Keratinocyte (primary cell): ENCODE data around the gene C6orf15. TPM values are rescaled to one million over a fixed set of nuclear protein-coding genes. Genes with fewer than 3 reads are reported as not detected.

ENCODE experiments used
- DNase-seq: peaks from one replicate; pipeline ENCODE4 v3.0.0-alpha.2; 2011; ENCODE audit warnings: low read depth, missing footprints, low spot score
- FAIRE-seq: peaks from 2 replicates; lab custom pipeline; 2011; peaks lifted over from hg19 to GRCh38; lab: Jason Lieb, UNC
- H2AFZ ChIP-seq: 2 replicates; pipeline ENCODE4 v1.6.0; 2012; ENCODE audit warnings: low read length, control low read depth, inconsistent platforms; ENCODE audit not compliant: control insufficient read depth
- H3K27ac ChIP-seq: 2 replicates; pipeline ENCODE4 v1.5.1; 2011; ENCODE audit warnings: low read length; ENCODE audit not compliant: control insufficient read depth, insufficient read depth
- H3K27me3 ChIP-seq: 3 replicates; pipeline ENCODE4 v1.6.0; 2011; ENCODE audit warnings: low read length; ENCODE audit not compliant: control insufficient read depth, insufficient read depth; ENCODE audit errors: extremely low read depth
- H3K36me3 ChIP-seq, 2 experiments: 2 replicates in 1 of 2; 3 replicates in 1 of 2; pipeline ENCODE4 v1.5.1; 2011; ENCODE audit warnings: low read length in 2 of 2, mild to moderate bottlenecking in 1 of 2; ENCODE audit not compliant: control insufficient read depth in 2 of 2, insufficient read depth in 2 of 2; ENCODE audit errors: extremely low read depth in 1 of 2
- H3K4me1 ChIP-seq: 3 replicates; pipeline ENCODE4 v1.5.1; 2011; ENCODE audit warnings: low read length; ENCODE audit not compliant: control insufficient read depth, insufficient read depth; ENCODE audit errors: extremely low read depth
- H3K4me2 ChIP-seq: 3 replicates; pipeline ENCODE4 v1.6.0; 2011; ENCODE audit warnings: low read depth, low read length; ENCODE audit not compliant: control insufficient read depth, insufficient read depth; ENCODE audit errors: extremely low read depth
- H3K4me3 ChIP-seq, 3 experiments: fragments of 200-600 bp in 1 of 3; sonication (generic) in 1 of 3; 2 replicates in 2 of 3; 3 replicates in 1 of 3; pipeline ENCODE4 v1.5.1; 2011 to 2016; ENCODE audit warnings: low read length in 3 of 3, mild to moderate bottlenecking in 3 of 3, control low read depth in 2 of 3, inconsistent platforms in 1 of 3, low read depth in 1 of 3, mixed read lengths in 1 of 3, mixed run types in 1 of 3, moderate library complexity in 1 of 3; ENCODE audit not compliant: control insufficient read depth in 2 of 3, insufficient read depth in 2 of 3; ENCODE audit errors: extremely low read depth in 1 of 3
- H3K79me2 ChIP-seq: 2 replicates; pipeline ENCODE4 v1.6.0; 2012; ENCODE audit warnings: low read length; ENCODE audit not compliant: control insufficient read depth, insufficient read depth
- H3K9ac ChIP-seq: 3 replicates; pipeline ENCODE4 v1.6.0; 2011; ENCODE audit warnings: low read length; ENCODE audit not compliant: control insufficient read depth, insufficient read depth; ENCODE audit errors: extremely low read depth
- H3K9me1 ChIP-seq: 3 replicates; pipeline ENCODE4 v1.6.0; 2011; ENCODE audit warnings: low read length; ENCODE audit not compliant: control insufficient read depth, insufficient read depth; ENCODE audit errors: extremely low read depth
- H3K9me3 ChIP-seq: 2 replicates; pipeline ENCODE4 v1.5.1; 2012; ENCODE audit warnings: low read depth, low read length; ENCODE audit not compliant: control insufficient read depth
- H4K20me1 ChIP-seq: 3 replicates; pipeline ENCODE4 v1.6.0; 2011; ENCODE audit warnings: low read length; ENCODE audit not compliant: control insufficient read depth, insufficient read depth; ENCODE audit errors: extremely low read depth
- EZH2 ChIP-seq: IDR thresholded peaks from one replicate; pipeline ENCODE4 v1.6.1; 2012; ENCODE audit warnings: inconsistent platforms, mild to moderate bottlenecking, low read length, moderate library complexity
- dilution Hi-C: fragments of 300-500 bp; cut with MboI; formaldehyde crosslinking; loops from one replicate; pipeline ENCODE4 v1.7.0; 2020; ENCODE audit warnings: low sequenced_read_pairs; ENCODE audit not compliant: extremely low pct_ligation_motif_present
- polyA plus RNA-seq, 5 experiments: library from polyadenylated mRNA; depleted of rRNA in 3 of 5; stranded (reverse) in 3 of 5; stranded (forward) in 1 of 5; unstranded in 1 of 5; fragments of >200 nt; gene quantifications; 1 replicate in 1 of 5; 2 replicates in 3 of 5; 3 replicates in 1 of 5; pipeline versions ENCODE4 v1.2.1 to v1.2.3, GENCODE V29; 2011 to 2012; ENCODE audit warnings: missing spikeins in 2 of 5, low read depth in 1 of 5, low replicate concordance in 1 of 5
- TF ChIP-seq, protein P1 (sequence below), 3 experiments: IDR thresholded peaks in 1 of 3; conservative IDR thresholded peaks in 1 of 3; optimal IDR thresholded peaks in 1 of 3; 2 replicates in 2 of 3; 3 replicates in 1 of 3; pipeline versions ENCODE3 to v1.5.1; 2011; ENCODE audit warnings: low read length in 3 of 3, mild to moderate bottlenecking in 3 of 3, moderate library complexity in 2 of 3, control low read depth in 1 of 3, inconsistent platforms in 1 of 3; ENCODE audit not compliant: insufficient read depth in 2 of 3; ENCODE audit errors: extremely low read depth in 1 of 3

The C6orf15 gene
- polyA plus RNA-seq, 1 donor (not counting 4 experiments of a cell fraction or from before 2014, with no cell fraction given) = 0.08 TPM

DNA sequence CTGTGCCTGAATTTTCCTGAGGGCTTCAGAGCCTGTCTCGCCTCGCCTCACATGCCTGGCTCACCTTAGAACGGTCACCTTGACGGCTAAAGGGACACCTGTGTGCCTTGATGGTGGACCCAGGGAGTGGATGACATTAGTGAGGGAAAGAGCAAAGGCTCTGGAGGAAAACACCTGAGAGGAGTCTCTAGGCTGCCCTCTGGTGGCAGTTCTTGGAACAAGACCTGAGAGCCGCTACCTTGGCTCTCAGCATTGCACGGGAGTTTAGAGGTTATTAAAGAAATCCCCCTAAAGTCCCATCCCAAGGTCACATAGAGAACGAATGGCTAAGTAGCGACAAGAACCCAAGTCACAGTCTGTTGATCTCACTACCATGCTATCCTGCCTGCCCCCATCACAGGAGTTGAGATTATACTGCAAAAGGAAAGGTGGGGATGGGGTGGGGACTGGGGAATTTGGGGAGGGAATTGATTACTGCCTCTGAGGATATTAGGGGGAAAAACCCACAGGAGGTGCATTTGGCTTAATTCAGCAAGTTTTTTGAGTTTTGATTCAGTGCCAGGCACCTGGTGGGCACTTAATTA lies 15.8 kb upstream of the C6orf15 start:
- dilution Hi-C loops = no loop called here
- Histone ChIP-seq H3K27ac (no peak overlapping the region), H3K27me3 (no peaks in the 10 kb centered on the region), H2AFZ (no peak overlapping the region), H3K79me2 (no peaks in the 10 kb centered on the region), H3K9ac (no peak overlapping the region), H4K20me1 (no peaks in the 10 kb centered on the region), H3K36me3 (peaks cover 5 to 8% of the 10 kb centered on the region in 2 experiments), H3K4me3 (no peak overlapping the region), H3K4me1 (peaks cover 24% of the 10 kb centered on the region), H3K9me1 (no peaks in the 10 kb centered on the region), H3K4me2 (no peak overlapping the region), H3K9me3 (no peaks in the 10 kb centered on the region)
- TF ChIP-seq EZH2 = no peak
- TF ChIP-seq, protein P1, sequence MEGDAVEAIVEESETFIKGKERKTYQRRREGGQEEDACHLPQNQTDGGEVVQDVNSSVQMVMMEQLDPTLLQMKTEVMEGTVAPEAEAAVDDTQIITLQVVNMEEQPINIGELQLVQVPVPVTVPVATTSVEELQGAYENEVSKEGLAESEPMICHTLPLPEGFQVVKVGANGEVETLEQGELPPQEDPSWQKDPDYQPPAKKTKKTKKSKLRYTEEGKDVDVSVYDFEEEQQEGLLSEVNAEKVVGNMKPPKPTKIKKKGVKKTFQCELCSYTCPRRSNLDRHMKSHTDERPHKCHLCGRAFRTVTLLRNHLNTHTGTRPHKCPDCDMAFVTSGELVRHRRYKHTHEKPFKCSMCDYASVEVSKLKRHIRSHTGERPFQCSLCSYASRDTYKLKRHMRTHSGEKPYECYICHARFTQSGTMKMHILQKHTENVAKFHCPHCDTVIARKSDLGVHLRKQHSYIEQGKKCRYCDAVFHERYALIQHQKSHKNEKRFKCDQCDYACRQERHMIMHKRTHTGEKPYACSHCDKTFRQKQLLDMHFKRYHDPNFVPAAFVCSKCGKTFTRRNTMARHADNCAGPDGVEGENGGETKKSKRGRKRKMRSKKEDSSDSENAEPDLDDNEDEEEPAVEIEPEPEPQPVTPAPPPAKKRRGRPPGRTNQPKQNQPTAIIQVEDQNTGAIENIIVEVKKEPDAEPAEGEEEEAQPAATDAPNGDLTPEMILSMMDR (optimal IDR thresholded peaks at IDR 0.05 in 1 of 3, IDR thresholded peaks at IDR 0.05 in 1 of 3, conservative IDR thresholded peaks at IDR 0.05 in 1 of 3; ENCODE audit: extremely low read depth in 1 of 3, insufficient read depth in 2 of 3, low read length in 3 of 3) = peak in 2 of 3 experiments; percentile 85 to 89
- no peak for DNase-seq
- peak; percentile 63 for FAIRE-seq

DNA sequence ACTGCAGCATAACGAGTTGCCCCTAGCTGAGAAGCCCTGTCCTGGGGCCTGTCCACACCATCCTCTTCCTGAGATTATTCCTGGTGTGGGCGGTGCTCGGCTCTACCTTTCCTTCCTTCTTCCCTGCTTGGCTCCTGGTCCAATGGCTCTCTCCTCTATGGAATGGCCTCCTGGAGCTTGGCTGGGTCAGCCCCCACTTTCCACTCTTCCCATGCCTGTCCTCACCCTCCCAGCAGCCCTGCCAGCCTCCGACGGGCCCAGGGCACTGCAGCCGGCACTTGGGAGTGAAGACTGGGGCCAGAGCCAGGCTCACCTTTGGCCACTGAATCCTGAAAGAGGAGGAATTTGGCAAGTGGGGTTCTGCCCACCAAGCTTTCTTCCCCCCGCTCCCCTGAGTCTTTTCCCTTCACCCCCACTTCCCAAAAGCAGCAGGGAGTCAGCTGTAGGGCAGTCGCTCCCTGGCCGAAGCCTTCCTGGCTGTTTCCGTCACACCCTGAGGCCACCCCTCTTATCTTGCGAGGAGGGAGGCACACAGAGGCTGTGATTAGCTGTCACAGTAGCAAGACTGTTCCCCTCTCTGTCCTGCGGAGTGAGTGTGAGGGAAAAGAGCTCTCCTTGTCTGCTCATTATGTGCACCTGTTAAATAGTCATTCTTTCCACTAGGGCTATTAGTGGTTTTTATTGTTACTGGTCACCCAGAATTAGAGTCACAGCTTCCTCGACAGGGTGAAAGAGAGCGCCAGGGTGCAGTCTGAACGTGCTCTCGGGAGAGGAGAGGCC lies 14.2 kb upstream of the C6orf15 start:
- H2AFZ ChIP-seq = no peak overlapping the region
- no peak for DNase-seq
- H3K9me1 ChIP-seq = no peaks in the 10 kb centered on the region
- H3K4me1 ChIP-seq = peaks cover 36% of the 10 kb centered on the region
- H3K36me3 ChIP-seq = peaks cover 5 to 8% of the 10 kb centered on the region in 2 experiments
- H3K4me3 ChIP-seq = no peak overlapping the region
- H3K27ac ChIP-seq = peak overlapping the region; percentile 34
- no peaks in the 10 kb centered on the region for H3K79me2 ChIP-seq
- no peaks in the 10 kb centered on the region for H3K9me3 ChIP-seq
- dilution Hi-C loops = no loop called here
- no peak for FAIRE-seq
- H3K4me2 ChIP-seq = peak overlapping the region; percentile 3
- H4K20me1 ChIP-seq = no peaks in the 10 kb centered on the region
- peak overlapping the region; percentile 59 for H3K9ac ChIP-seq
- H3K27me3 ChIP-seq = no peaks in the 10 kb centered on the region
- TF ChIP-seq, protein P1 (optimal IDR thresholded peaks at IDR 0.05 in 1 of 3, IDR thresholded peaks at IDR 0.05 in 1 of 3, conservative IDR thresholded peaks at IDR 0.05 in 1 of 3; ENCODE audit: extremely low read depth in 1 of 3, insufficient read depth in 2 of 3, low read length in 3 of 3) = no peak
- TF ChIP-seq EZH2 = no peak
